ENCODE measurements around the gene FXYD2. TPM values are rescaled to one million over a fixed set of nuclear protein-coding genes. Genes with fewer than 3 reads are reported as not detected.

The FXYD2 gene
- total and polyA plus RNA-seq, 2 of the 8 experiments (the other 6 are each of a cell fraction or from before 2014, with no cell fraction given) = 0.89 to 1.1 TPM

GRCh38 chr11:117823294-117823945, 1.1 kb downstream of the FXYD2 start:
- no peak overlapping the region for H3K56ac ChIP-seq (replicated peaks; ENCODE audit: insufficient read length, low read depth, low read length)
- no peak overlapping the region for H2AFZ ChIP-seq (ENCODE audit: low read length)
- no peaks in the 10 kb centered on the region; a peak in 1 of 7 replicates for H3K27me3 ChIP-seq (replicated peaks in 1 of 4; ENCODE audit: control insufficient read depth in 3 of 4, extremely low read depth in 1 of 4, insufficient read depth in 3 of 4, low read length in 3 of 4)

More at GRCh38 chr11:117823294-117823945, 1.1 kb downstream of the FXYD2 start:
- H4K5ac ChIP-seq (ENCODE audit: insufficient read length, low read depth, low read length) = no peak overlapping the region
- H2BK15ac ChIP-seq (ENCODE audit: low read length) = no peak overlapping the region; the same call in 1 of the 2 replicates
- H3K9ac ChIP-seq (replicated peaks in 1 of 4; ENCODE audit: extremely low read depth in 1 of 4, low read depth in 3 of 4, low read length in 3 of 4) = no peak overlapping the region
- FAIRE-seq (peak; percentile 32), DNase-seq (ENCODE audit: low read depth in 1 of 2, low spot score in 2 of 2) (no peak)
- H3K4ac ChIP-seq (replicated peaks; ENCODE audit: insufficient read length, low read depth, low read length) = no peak overlapping the region
- H3K36me3 ChIP-seq (ENCODE audit: control insufficient read depth in 2 of 4, insufficient read depth in 4 of 4, low read length in 3 of 4) = no peaks in the 10 kb centered on the region
- no peak overlapping the region for H3K4me2 ChIP-seq (ENCODE audit: insufficient read depth in 1 of 2, low read depth in 2 of 2, low read length in 2 of 2)
- H3K79me1 ChIP-seq (ENCODE audit: low read depth, low read length) = no peaks in the 10 kb centered on the region
- no peak overlapping the region for H3K4me3 ChIP-seq (ENCODE audit: extremely low read depth in 1 of 4, insufficient read depth in 2 of 4, low read depth in 3 of 4, low read length in 4 of 4)
- no peaks in the 10 kb centered on the region for H4K20me1 ChIP-seq (replicated peaks in 1 of 2; ENCODE audit: control insufficient read depth in 1 of 2, insufficient read depth in 2 of 2, low read length in 2 of 2)
- H2BK5ac ChIP-seq (ENCODE audit: low read depth, low read length) = peak overlapping the region; percentile 76; the same call in 1 of the 2 replicates
- 78% methylated on average over 18 of the region's 18 CpGs; no CpG with 5 or more reads in 1 of the 2 experiments for WGBS, 2 experiments (ENCODE audit: extremely low coverage in 1 of 2, insufficient coverage in 1 of 2, insufficient read length in 1 of 2, insufficient replicate concordance in 2 of 2, low coverage in 1 of 2, low lambda C conversion rate in 2 of 2, missing lambda C conversion rate in 1 of 2)
- H2BK120ac ChIP-seq (replicated peaks; ENCODE audit: low read depth, low read length) = no peak overlapping the region
- peak overlapping the region; percentile 64; the same call in 1 of the 2 replicates for H2BK12ac ChIP-seq (ENCODE audit: low read depth, low read length)
- POLR2A ChIA-PET (ENCODE audit: partially characterized antibody) = interaction anchor here (0.9 to 1.5 kb wide), 2 partner anchors 10 to 123 kb away, joined by 3 to 4 read pairs; no protein-coding TSS in a partner anchor
- no peak overlapping the region for H2AK5ac ChIP-seq (ENCODE audit: low read depth, low read length)
- H3K79me2 ChIP-seq (ENCODE audit: control insufficient read depth in 1 of 2, insufficient read depth in 2 of 2, low read length in 2 of 2) = no peaks in the 10 kb centered on the region
- peak in 2 of 3 experiments; percentile 40 to 45; a peak in 2 of 4 replicates for TF ChIP-seq CTCF (IDR thresholded peaks at IDR 0.05; ENCODE audit: control extremely low read depth in 1 of 3, insufficient read depth in 1 of 3, low read depth in 1 of 3, low read length in 3 of 3)
- peak; percentile 32 to 58 for TF ChIP-seq RAD21 (IDR thresholded peaks at IDR 0.05 in 1 of 2, conservative IDR thresholded peaks at IDR 0.05 in 1 of 2; ENCODE audit: low read depth in 2 of 2, low read length in 2 of 2)
- no peak for TF ChIP-seq PHF8 (conservative IDR thresholded peaks at IDR 0.05; ENCODE audit: low read depth, low read length)
- no peak overlapping the region for H3K27ac ChIP-seq (ENCODE audit: low read depth, low read length)
- CTCF ChIA-PET (ENCODE audit: partially characterized antibody) = interaction anchor here (0.6 to 9.7 kb wide), 29 partner anchors 8 to 397 kb away, joined by 3 to 163 read pairs (median 6); partner anchors contain the start of gene TMPRSS13
- H4K91ac ChIP-seq (replicated peaks; ENCODE audit: insufficient read length, low read length) = peak overlapping the region; percentile 47
- H3K23me2 ChIP-seq (ENCODE audit: low read depth, low read length) = no peaks in the 10 kb centered on the region
- H4K8ac ChIP-seq (ENCODE audit: extremely low read depth, insufficient read depth, low read length) = no peak overlapping the region
- peaks cover 0 to 30% (median 19%) of the 10 kb centered on the region in 4 experiments; a peak in 6 of 7 replicates for H3K4me1 ChIP-seq (replicated peaks in 1 of 4; ENCODE audit: control insufficient read depth in 3 of 4, insufficient read depth in 4 of 4, low read length in 3 of 4)
- H3K9me3 ChIP-seq (ENCODE audit: insufficient read depth in 2 of 2, low read depth in 1 of 2, low read length in 1 of 2) = no peaks in the 10 kb centered on the region
- no peak overlapping the region for H3K14ac ChIP-seq (ENCODE audit: insufficient read length)
- H2BK20ac ChIP-seq (ENCODE audit: low read length) = peak overlapping the region; percentile 82; the same call in 1 of the 2 replicates
- peak overlapping the region; percentile 66; the same call in 1 of the 2 replicates for H3K18ac ChIP-seq (ENCODE audit: extremely low read depth, low read length)
- H3K23ac ChIP-seq (ENCODE audit: insufficient read length) = no peak overlapping the region
